NCI-H69 (cell line): ENCODE measurements around the gene DBX2.
"Not testable (repeated sequence)": the region's sequence is repeated elsewhere in the genome, so short reads cannot be mapped to it uniquely, and the experiment has no call there.

ENCODE experiments used
- DNase-seq: peaks from one replicate; lab custom pipeline; 2025; lab: John Stamatoyannopoulos, UW

Gene DBX2

GRCh38 chr12:45050751-45051571, at the start of gene DBX2:
TSS of gene DBX2 (minus strand) at chr12:45051099. CDS start at chr12:45050927, 172 bp downstream.
- DNase-seq: peak; percentile 76

GRCh38 chr12:45098766-45099165, 47.9 kb upstream of the DBX2 start:
- peak; percentile 10 for DNase-seq

- DNase-seq: not testable (repeated sequence)
These were observed 44.5 kb upstream of the DBX2 start for GRCh38 chr12:45095417-45095816.

- no peak for DNase-seq
These were observed 42.2 kb upstream of the DBX2 start for GRCh38 chr12:45093051-45093450.

- DNase-seq: no peak
These were observed 38.6 kb upstream of the DBX2 start for GRCh38 chr12:45089411-45090075.

GRCh38 chr12:45088608-45089007, 37.7 kb upstream of the DBX2 start:
- no peak for DNase-seq

- DNase-seq: not testable (repeated sequence)
These were observed 33.3 kb upstream of the DBX2 start for GRCh38 chr12:45084248-45084647.

GRCh38 chr12:45077251-45077650, 26.4 kb upstream of the DBX2 start:
- no peak for DNase-seq

- peak; percentile 52 for DNase-seq
These were observed 25.6 kb upstream of the DBX2 start for GRCh38 chr12:45076417-45077026.

GRCh38 chr12:45075587-45076282, 24.8 kb upstream of the DBX2 start:
- DNase-seq: no peak

- no peak for DNase-seq
These were observed 14.3 kb upstream of the DBX2 start for GRCh38 chr12:45065125-45065626.

- no peak for DNase-seq
These were observed 10.1 kb upstream of the DBX2 start for GRCh38 chr12:45060976-45061375.

GRCh38 chr12:45051572-45052125, 750 bp upstream of the DBX2 start:
- peak; percentile 68 for DNase-seq

GRCh38 chr12:45049912-45050750, 768 bp downstream of the DBX2 start:
- DNase-seq: peak; percentile 51

GRCh38 chr12:45042599-45042998, 8.3 kb downstream of the DBX2 start:
- DNase-seq: no peak

GRCh38 chr12:45040977-45041376, 9.9 kb downstream of the DBX2 start:
- DNase-seq: no peak

GRCh38 chr12:45039757-45040156, 11.1 kb downstream of the DBX2 start:
- DNase-seq: no peak

GRCh38 chr12:45034861-45035265, 16.0 kb downstream of the DBX2 start:
- no peak for DNase-seq

GRCh38 chr12:45017916-45018315, 33.0 kb downstream of the DBX2 start:
- no peak for DNase-seq

- DNase-seq: no peak
These were observed 36.5 kb downstream of the DBX2 start for GRCh38 chr12:45014396-45014795.

GRCh38 chr12:45012749-45013148, 38.1 kb downstream of the DBX2 start:
- DNase-seq: no peak
